CD4-positive, alpha-beta T cell (primary cell): ENCODE measurements around the gene CDH4. TPM values are rescaled to one million over a fixed set of nuclear protein-coding genes. Genes with fewer than 3 reads are reported as not detected.

Experiments
- ATAC-seq: fragments of 200-7000 bp; cut with Tn5 transposase; one replicate; pipeline ENCODE4 v1.10.0; 2022; ENCODE audit warnings: mild to moderate bottlenecking; ENCODE audit not compliant: poor library complexity
- CTCF ChIA-PET: fragments of 350-600 bp; sonication (Branson Sonifier 250); formaldehyde crosslinking; loops from one replicate; lab custom pipeline; 2021; ENCODE audit warnings: antibody characterized with exemption, inconsistent platforms; lab: Charles Lee
- POLR2A ChIA-PET: fragments of 350-600 bp; sonication (Branson Sonifier 250); formaldehyde crosslinking; loops from one replicate; lab custom pipeline; 2021; ENCODE audit warnings: antibody characterized with exemption, inconsistent platforms; lab: Charles Lee
- DNase-seq, 14 experiments: peaks; one replicate each; pipeline ENCODE4 v3.0.0-alpha.2; 2013 to 2020; ENCODE audit warnings: mixed read lengths in 2 of 14
- H3K27ac ChIP-seq, 2 donors: one replicate each; pipeline versions ENCODE4 v1.5.1 to v1.7.0; 2013; ENCODE audit warnings: low read length in 2 of 2, low read depth in 1 of 2, mild to moderate bottlenecking in 1 of 2
- H3K27me3 ChIP-seq, 2 experiments: 1 replicate in 1 of 2; 2 replicates in 1 of 2; pipeline versions ENCODE4 v1.6.1 to v1.7.0; 2013; ENCODE audit warnings: low read length in 2 of 2, control low read depth in 1 of 2, mild to moderate bottlenecking in 1 of 2, moderate library complexity in 1 of 2; ENCODE audit not compliant: insufficient read depth in 2 of 2, control insufficient read depth in 1 of 2
- H3K36me3 ChIP-seq: one replicate; pipeline ENCODE4 v1.6.1; 2013; ENCODE audit warnings: low read length, control low read depth; ENCODE audit not compliant: insufficient read depth
- H3K4me1 ChIP-seq: one replicate; pipeline ENCODE4 v1.6.1; 2013; ENCODE audit warnings: low read length, control low read depth; ENCODE audit not compliant: insufficient read depth
- H3K4me3 ChIP-seq: one replicate; pipeline ENCODE4 v1.5.1; 2013; ENCODE audit warnings: mild to moderate bottlenecking, low read length, moderate library complexity
- H3K9me3 ChIP-seq, 2 experiments: 1 replicate in 1 of 2; 2 replicates in 1 of 2; pipeline versions ENCODE4 v1.6.1 to v1.7.0; 2013; ENCODE audit warnings: low read length in 2 of 2, mild to moderate bottlenecking in 2 of 2, control low read depth in 1 of 2, moderate library complexity in 1 of 2; ENCODE audit not compliant: control insufficient read depth in 1 of 2, insufficient read depth in 1 of 2
- H3K27ac Mint-ChIP-seq: one replicate; pipeline ENCODE4 v1.8.0; 2020; ENCODE audit warnings: mixed read lengths
- H3K27me3 Mint-ChIP-seq: one replicate; pipeline ENCODE4 v1.8.0; 2021; ENCODE audit warnings: mixed read lengths
- H3K36me3 Mint-ChIP-seq: one replicate; pipeline ENCODE4 v1.8.0; 2021; ENCODE audit warnings: low read depth, mixed read lengths
- H3K4me1 Mint-ChIP-seq: one replicate; pipeline ENCODE4 v1.8.0; 2021; ENCODE audit warnings: low read depth, mixed read lengths
- H3K4me3 Mint-ChIP-seq: one replicate; pipeline ENCODE4 v1.8.0; 2020; ENCODE audit warnings: mild to moderate bottlenecking, mixed read lengths
- H3K9me3 Mint-ChIP-seq: one replicate; pipeline ENCODE4 v1.8.0; 2020; ENCODE audit warnings: mixed read lengths
- CTCF ChIP-seq: fragments of 200-600 bp; IDR thresholded peaks from one replicate; pipeline ENCODE4 v1.8.0; 2022; ENCODE audit warnings: antibody characterized with exemption, mild to moderate bottlenecking
- intact Hi-C, 2 experiments: fragments of 100-400 bp; cut with DNase I in 1 of 2; cut with micrococcal nuclease in 1 of 2; formaldehyde crosslinking; loops; one replicate each; pipeline versions ENCODE4 v1.15.1 to v1.9.0; 2023 to 2025; cut with DNase I, micrococcal nuclease
- total RNA-seq, 174 experiments: library from RNA in 2 of 174; stranded (reverse) in 2 of 174; gene quantifications; one replicate each; pipeline ENCODE4 v1.2.3 and lab custom pipeline; 2021 to 2026

The CDH4 gene
- total RNA-seq, 2 experiments from 2014 or later = 0.11 TPM

GRCh38 chr20:61901392-61902220 is 649.5 kb downstream of the CDH4 start:
- intact Hi-C loops = no loop called here
- no peaks in the 10 kb centered on the region for H3K4me1 Mint-ChIP-seq
- ATAC-seq = no peak
- H3K36me3 Mint-ChIP-seq = no peaks in the 10 kb centered on the region
- POLR2A ChIA-PET = no interaction called here
- H3K36me3 ChIP-seq = no peaks in the 10 kb centered on the region
- peaks cover 2% of the 10 kb centered on the region for H3K4me1 ChIP-seq
- H3K4me3 Mint-ChIP-seq = no peak overlapping the region
- no peak for TF ChIP-seq CTCF
- no peak overlapping the region for H3K4me3 ChIP-seq
- no peaks in the 10 kb centered on the region for H3K27me3 ChIP-seq
- H3K9me3 ChIP-seq = peaks cover 0 to 14% of the 10 kb centered on the region in 2 experiments
- H3K27me3 Mint-ChIP-seq = peaks cover 4% of the 10 kb centered on the region
- CTCF ChIA-PET = no interaction called here
- no peak overlapping the region for H3K27ac Mint-ChIP-seq
- no peak for DNase-seq
- H3K9me3 Mint-ChIP-seq = no peaks in the 10 kb centered on the region
- H3K27ac ChIP-seq = no peak overlapping the region

DNA sequence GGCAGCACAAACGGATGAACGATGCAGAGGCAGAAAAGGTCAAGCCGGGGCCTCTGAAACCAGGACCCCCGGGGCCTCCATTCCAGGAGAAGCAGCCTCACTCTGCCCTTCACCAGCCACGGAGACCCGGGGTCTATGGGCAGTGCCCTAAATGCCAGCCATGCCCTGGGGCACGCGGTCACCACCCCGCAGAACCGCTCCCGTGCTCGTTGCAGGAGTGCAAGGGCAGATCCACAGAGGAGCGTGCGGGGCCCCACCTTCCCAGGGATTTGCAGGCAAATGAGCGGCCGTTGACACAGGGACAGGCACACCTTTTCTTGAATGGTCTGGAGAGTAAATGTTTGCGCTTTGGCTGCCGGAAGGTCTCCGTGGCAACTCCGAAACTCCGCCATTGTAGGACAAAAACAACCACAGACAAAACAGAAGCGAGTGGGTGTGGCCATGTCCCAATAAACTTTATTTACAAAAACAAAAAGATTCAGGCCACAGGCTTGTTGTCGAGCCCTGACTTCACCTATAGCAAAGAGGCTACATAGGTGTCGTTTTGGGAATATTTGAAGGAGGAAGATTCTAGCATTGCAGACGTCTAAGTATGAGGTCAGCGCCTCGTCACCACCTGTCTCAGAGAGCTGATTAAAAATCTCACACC is 650.3 kb downstream of the CDH4 start:
- no peak overlapping the region for H3K27ac Mint-ChIP-seq
- ATAC-seq = no peak

More for the DNA sequence above, 650.3 kb downstream of the CDH4 start:
- intact Hi-C loops = no loop called here
- Histone ChIP-seq H3K4me3 (no peak overlapping the region), H3K27me3 (no peaks in the 10 kb centered on the region), H3K9me3 (peaks cover 0 to 14% of the 10 kb centered on the region in 2 experiments), H3K27ac (no peak overlapping the region), H3K36me3 (no peaks in the 10 kb centered on the region), H3K4me1 (peaks cover 2% of the 10 kb centered on the region)
- no peak for TF ChIP-seq CTCF
- no peaks in the 10 kb centered on the region for H3K4me1 Mint-ChIP-seq
- no peak for DNase-seq
- ChIA-PET POLR2A (no interaction called here), CTCF (no interaction called here)
- H3K9me3 Mint-ChIP-seq = no peaks in the 10 kb centered on the region
- H3K27me3 Mint-ChIP-seq = peaks cover 4% of the 10 kb centered on the region
- H3K36me3 Mint-ChIP-seq = no peaks in the 10 kb centered on the region
- H3K4me3 Mint-ChIP-seq = no peak overlapping the region
